T-helper 2 cell (primary cell): ENCODE data around the gene EIF4H.
A peak's percentile ranks its signal among the peaks of the same experiment; 100 is the strongest.
"Not testable (repeated sequence)": the region's sequence is repeated elsewhere in the genome, so short reads cannot be mapped to it uniquely, and the experiment has no call there.

Source experiments
- DNase-seq, 5 experiments: peaks; one replicate each; pipeline versions ENCODE4 v3.0.0 to v3.0.0-alpha.2; 2012 to 2022

EIF4H gene

DNA sequence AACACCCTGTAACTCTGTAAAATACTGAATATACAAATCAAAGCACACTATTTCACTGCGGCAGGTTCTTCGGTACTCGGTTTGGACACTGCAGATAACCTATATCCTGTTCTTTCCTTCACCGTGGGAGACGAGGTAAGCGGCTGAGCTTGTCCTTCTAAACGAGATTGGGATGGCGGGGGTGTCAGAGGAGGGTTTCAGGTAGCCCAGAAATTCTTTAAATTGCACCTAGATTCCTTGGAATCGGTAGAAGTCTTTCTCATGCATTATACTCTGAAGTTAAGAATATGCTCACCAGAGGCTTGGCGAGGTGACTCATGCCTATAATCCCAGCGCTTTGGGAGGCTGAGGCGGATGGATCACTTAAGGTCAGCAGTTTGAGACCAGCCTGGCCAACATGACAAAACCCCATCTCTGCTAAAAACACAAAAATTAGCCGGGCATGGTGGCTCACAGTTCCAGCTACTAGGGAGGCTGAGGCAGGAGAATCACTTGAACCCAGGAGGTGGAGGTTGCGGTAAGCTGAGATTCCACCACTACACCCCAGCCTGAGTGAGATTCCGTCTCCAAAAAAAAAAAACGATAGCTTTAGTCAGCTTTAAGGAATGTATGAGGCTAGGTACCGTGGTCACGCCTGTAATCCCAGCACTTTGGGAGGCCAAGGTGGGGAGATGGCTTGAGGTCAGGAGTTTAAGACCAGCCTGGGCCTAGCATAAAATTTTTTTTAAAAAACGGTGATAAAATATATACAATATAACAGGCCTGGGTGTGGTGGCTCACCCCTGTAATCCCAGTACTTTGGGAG lies 25.6 kb downstream of the EIF4H start:
- DNase-seq = no peak

DNA sequence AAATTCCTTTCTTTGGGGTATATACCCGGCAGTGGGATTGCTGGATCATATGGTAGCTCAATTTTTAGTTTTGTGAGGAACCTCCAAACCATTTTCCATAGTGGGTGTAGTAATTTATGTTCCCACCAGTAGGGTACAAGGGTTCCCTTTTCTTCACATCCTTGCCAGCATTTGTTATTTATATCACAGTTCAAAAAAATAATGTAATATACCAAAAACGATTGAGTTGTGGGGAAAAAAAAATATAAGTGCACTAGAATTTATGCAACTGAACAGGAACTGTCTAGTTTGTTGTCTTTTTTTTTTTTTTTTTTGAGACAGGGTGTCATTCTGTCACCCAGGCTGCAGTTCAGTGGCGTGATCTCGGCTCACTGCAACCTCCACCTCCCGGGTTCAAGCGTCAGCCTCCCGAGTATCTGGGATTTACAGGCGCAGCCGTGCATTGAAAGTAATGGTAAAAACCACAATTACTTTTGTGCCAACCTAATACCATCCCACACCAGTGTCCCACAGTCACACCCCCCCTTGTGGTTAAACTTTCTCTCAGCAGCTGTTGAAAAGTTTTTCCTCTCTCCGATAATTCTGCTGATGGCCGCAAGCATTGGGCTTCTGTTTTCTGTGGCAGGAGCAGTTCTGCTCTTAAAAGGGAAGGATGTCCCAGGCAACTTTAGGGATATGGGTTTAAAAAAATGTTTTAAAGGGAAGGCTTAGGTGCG lies 28.8 kb downstream of the EIF4H start:
- no peak for DNase-seq

DNA sequence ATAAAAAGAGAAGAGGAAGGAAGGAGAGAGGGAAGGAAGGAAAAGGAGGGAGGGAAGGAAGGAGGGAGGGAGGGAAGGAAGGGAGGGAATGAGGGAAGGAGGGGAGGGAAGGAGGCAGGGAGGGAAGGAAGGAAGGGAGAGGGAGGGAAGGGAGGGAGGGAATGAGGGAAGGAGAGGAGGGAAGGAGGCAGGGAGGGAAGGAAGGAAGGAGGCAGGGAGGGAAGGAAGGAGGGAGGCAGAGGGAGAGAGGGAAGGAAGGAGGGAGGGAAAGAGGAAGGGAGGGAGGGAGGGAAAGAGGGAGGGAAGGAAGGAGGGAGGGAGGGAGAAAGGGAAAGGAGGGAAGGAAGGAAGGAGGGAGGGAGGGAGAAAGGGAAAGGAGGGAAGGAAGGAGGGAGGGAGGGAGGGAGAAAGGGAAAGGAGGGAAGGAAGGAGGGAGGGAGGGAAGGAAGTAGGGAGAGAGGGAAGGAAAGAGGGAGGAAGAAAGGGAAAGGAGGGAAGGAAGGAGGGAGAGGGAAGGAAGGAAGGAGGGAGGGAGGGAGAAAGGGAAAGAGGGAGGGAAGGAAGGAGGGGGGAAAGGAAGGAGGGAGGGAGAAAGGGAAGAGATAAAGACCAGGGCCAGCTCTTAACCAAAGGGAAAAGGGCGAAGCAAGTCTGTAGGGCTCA lies 29.9 kb downstream of the EIF4H start:
- no peak for DNase-seq

DNA sequence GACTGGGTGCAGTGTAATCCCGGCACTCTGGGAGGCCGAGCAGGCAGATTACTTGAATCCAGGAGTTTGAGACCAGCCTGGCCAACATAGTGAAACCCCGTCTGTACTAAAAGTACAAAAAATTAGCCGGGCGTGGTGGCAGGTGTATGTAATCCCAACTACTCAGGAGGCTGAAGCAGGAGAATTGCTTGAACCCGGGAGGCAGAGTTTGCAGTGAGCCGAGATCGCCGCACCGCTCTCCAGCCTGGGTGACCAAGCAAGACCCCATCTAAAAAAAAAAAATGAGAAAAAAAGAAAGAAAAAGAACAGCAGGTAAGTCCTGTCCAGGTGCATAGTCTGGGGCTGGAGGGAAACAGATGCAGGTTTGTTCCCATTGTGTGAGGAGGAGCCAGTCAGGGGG lies 31.9 kb downstream of the EIF4H start:
- DNase-seq = not testable (repeated sequence)

DNA sequence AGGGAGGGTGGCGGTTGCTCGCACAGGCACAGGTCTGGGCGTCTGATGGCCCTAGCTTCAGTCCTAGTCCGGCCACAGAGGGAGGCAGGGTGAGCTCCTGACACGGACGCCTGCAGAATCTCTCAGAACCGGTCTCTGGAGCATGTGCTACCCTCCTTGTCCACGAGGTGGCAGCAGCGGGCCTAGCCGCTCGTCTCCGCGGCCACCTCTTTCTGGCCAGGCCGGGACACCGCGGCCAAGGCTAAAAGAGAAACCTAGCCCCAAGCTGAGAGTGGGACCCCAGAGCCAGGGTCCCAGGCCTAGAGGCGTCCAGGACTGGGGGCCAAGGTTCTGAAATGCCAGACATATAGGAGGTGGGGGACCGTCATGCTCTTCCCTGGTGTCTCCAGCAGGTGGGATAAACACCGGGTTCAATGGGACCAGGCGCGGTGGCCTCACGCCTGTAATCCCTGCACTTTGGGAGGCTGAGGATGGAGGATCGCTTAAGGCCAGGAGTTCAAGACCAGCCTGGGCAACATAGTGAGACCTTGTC lies 32.5 kb downstream of the EIF4H start:
- DNase-seq = peak; percentile 55 to 71 (median 64)

DNA sequence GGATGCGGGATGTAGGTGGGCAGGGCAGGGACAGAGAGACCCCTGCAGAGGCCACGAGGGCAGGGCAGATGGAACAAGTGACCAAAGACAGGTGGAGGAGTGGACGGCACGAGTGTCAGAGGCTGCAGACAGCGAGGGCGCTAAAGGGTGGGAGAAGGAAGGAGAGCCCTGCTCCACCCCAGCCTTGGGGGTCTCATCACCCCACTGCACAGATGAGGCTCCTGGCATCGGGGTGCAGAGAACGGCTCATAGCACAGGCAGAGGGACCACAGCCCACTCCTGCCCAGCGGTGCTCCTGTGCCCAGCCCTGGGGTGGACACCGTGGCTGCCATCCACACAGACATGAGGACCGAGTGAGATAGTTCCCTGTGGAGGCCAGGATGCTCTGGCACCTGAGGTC lies 33.4 kb downstream of the EIF4H start:
- no peak for DNase-seq

DNA sequence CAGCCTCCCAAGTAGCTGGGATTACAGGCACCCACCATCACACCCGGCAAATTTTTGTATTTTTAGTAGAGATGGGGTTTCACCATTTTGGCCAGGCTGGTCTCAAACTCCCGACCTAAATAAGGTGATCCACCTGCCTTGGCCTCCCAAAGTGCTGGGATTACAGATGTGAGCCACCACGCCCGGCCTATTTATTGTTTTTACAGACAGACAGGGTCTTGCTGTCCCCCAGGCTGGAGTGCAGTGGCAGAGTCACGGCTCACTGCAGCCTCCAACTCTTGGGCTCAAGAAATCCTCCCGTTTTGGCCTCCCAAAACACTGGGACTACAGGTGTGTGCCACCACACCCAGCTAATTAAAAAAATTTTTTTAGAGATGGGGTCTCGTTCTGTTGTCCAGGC lies 34.1 kb downstream of the EIF4H start:
- not testable (repeated sequence) for DNase-seq

DNA sequence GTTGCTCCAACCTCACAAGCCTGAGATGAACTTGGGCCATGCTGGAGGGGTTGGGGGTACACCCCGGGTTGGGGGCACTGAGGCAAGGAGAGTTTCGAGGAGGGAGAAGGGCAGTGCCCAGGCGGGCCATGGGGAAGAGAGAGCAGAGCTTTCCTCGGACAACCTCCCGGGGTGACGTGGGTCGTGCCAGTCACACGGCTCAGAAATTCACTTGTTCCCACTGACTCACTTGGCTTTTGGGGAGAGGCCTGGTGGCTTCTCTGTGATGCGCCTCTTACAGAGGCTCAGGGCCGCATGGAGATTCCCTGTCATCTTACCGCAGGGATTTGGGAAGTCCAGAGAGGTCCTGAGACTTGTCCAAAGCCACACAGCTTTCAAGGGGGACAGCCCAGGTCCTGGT lies 38.5 kb downstream of the EIF4H start:
- no peak for DNase-seq

DNA sequence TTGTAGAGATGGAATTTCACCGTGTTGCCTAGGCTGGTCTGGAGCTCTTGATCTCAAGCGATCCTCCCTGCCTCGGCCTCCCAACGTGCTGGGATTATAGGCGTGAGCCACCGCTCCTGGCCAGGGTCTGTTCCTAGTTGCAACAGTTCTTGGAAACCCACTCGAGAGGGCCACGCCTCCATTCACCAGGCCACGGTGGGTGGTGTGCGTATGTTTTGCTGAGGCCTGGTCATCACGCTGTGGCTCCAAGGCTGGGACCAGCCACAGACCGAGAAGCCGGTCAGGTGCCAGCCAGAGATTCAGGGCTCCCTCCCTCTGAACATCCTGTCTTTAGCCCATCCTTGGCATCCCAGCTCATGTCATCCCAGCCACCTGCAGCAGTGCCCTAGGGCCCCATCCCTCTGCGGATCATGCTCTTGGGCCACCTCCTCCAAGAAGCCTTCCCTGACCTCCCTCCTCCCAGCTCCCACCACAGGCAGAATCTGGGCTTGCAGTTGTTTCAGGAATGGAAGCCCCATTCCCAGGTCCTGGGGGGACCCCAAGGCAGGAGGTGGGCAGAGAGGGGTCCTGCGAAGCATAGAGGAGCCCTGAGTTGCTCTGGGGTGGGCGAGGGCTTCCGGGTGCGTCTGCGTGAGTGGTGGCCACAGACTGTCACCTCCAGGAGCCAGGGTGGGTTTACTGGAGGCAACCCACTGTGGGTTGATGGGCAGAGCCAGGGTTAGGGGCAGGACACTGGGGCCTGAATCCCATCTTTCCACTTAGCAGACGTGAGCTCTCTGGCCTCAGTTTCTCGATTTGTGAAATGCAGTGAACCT lies 40.9 kb downstream of the EIF4H start:
- no peak for DNase-seq

DNA sequence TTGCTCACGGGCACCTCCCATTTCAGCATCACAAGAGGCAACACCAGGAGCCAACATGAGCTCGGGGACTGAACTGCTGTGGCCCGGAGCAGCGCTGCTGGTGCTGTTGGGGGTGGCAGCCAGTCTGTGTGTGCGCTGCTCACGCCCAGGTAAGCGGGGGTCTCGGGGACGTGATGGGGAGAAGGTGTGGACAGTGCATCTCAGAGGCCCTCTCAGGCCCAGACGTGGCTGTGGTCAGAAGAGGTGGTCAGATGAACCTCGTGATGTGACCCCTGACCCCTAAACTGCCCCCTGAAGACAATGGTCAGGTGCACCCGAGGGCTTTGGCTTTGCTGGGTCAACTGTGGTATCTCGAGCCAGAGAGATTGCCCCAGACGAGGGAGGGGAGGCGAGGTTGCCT lies 41.8 kb downstream of the EIF4H start:
- DNase-seq = no peak

DNA sequence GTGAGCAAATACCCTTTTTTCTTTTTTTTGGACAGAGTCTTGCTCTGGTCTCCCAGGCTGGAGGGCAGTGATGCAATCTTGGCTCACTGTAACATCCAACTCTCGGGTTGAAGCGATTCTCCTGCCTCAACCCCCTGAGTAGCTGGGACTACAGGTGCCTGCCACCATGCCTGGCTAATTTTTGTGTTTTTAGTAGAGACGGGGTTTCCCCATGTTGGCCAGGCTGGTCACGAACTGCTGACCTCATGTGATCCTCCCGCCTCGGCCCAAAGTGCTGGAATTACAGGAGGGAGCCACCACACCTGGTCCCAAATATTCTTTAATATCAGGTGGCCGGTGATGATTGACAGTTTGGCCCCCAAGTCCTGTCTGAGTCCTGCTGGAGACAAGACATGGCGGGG lies 42.2 kb downstream of the EIF4H start:
- no peak for DNase-seq

DNA sequence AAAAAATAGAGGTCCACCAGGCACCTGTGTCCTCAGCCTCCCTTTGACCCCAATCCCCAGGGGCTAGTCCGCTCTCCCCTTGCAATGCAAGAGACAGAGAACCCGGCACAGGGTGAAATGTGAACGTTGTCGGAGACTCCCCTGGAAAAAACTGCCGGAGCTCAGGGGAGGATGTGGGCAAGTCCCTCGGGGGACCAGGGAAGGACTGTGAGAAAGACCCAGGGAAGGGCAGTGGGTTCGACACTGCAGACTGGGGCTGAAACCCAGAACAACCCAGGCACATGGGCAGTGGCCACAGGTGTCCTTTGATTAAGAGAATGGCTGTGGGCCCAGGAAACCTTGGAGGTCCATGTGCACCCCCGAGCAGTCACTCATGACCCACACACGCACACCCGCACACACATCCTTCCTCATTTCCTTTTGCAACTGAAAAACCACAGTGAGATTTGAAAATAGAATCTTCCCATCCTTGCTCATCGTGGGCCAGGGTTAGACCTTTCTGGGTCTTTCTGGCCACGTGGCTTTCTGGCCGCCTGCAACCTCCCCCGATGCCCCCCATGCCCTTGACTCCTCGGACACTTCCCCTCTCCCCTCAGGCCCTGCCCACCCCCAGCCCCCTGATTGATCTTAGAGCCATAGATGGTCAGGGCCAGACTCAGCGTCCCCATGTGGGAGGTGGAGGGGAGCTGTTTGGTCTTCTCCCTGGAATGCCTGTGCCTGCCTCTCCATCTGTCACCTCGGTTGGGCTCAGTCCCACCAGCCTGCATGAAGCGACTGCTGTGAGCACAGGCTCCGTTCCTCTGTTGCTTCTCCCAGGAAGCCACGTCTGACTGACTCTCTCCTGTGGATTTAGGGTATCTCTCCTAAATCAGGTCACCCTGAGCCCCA lies 43.5 kb downstream of the EIF4H start:
- DNase-seq = peak in 1 of 5 experiments; percentile 69

DNA sequence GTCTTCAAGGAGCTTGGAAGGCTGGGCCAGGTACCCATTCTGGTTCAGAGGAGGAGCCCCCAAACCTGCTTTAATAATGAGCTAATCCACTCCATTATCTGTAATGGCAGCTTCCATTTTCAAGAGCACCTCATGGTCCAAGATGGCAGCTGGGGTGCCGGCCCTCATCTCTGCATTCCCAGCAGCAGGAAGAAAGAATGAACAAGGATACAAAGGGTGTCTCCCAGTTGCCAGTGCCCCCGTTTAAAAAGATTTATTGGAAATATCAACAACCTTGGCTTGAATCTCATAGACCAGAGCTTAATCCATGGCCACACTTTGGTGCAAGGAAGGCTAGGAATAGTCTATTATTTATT lies 44.2 kb downstream of the EIF4H start:
- no peak for DNase-seq

DNA sequence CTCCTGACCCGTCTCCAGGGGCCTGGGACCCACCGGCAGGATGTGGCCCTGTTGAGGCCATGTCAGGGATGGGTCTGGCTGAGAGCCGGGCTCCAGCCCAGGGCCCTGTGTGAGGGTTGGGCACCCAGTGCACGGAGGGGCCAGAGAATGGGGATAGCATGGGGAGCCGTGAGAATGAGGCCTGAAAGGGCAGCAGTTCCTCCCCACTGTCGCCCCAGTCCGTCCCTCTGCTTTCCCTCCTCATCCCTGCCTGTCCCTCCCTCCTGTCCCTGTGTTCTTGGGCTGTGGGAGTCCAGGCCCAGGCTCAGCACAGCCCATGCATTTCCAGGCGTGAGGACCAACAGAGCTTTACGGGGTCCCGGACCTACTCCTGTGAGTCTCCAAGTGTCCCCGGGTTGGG lies 45.3 kb downstream of the EIF4H start:
- DNase-seq = no peak

DNA sequence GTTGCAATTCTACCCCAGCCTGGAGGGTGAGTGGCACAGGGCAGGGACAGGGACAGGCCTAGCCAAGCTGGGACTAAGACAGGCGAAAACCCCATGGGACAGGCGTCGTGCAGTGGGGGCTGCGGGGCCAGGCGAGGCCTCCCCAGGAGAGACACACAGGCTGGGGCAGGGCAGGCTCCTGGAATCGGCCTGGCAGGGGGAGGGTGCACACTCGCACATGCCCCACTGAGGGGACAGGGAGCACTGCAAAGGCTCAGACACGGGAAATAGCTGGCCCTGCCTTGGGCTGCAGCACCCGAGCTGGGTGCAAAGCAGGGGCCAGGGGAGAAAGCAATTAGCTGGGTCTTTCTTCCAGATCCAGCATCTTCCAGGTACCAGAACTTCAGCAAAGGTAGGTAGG lies 46.1 kb downstream of the EIF4H start:
- DNase-seq = no peak

DNA sequence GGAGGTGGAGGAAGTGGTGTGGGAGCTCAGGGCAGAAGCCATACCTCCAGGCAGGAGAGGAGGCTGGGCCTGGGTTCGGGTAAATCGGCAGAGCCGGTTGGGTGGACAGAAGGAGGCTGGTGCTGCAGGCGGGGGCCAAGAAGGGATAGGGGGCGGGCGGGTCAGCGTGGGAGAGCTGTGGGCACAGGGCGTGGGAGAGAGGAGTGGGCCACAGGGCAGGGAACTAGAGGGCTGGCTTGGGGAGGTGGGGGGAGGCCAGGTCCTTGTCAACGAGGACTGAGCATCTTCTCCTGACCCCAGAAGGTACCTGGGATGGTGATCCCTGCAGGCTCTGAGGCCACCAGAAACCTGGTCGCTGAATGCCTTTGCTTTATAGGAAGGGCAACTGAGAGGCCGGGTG lies 47.6 kb downstream of the EIF4H start:
- DNase-seq = no peak

DNA sequence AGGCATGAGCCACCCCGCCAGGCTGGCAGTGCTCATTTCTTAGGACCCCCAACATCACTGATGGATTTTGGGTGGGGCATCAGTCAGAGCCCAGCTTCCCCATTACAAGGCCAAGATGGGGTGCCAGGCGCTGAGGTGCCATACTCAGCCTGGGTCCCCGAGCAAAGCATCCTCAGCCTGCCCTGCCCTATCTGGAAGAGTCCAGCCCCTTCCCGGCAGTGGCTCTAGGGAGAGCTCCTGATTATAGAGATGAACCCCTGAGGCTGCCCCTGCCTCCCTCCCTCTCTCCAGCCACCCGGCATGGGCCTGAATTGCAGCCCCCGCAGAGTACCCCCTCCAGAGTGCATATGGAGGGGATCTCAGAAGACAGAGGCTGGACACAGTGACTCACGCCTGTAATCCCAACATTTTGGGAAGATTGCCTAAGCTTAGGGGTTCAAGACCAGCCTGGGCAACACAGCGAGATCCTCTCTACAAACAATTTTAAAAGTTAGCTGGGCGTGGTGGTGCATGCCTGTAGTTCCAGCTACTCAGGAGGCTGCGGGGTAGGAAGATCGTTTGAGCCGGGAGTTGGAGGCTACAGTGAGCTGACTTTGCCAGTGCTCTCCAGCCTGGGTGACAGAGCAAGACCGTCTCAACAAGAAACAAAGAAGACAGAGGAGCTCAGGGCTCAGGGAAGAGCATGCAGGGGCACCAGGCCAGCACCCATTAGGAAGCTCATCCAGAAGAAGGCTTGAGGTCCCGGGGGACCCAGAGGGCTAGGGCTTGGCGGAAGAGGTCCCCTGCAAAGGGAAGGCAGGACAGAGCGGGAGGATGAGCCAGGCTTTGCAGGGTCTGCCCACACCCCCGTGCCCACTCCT lies 48.9 kb downstream of the EIF4H start:
- DNase-seq = no peak

DNA sequence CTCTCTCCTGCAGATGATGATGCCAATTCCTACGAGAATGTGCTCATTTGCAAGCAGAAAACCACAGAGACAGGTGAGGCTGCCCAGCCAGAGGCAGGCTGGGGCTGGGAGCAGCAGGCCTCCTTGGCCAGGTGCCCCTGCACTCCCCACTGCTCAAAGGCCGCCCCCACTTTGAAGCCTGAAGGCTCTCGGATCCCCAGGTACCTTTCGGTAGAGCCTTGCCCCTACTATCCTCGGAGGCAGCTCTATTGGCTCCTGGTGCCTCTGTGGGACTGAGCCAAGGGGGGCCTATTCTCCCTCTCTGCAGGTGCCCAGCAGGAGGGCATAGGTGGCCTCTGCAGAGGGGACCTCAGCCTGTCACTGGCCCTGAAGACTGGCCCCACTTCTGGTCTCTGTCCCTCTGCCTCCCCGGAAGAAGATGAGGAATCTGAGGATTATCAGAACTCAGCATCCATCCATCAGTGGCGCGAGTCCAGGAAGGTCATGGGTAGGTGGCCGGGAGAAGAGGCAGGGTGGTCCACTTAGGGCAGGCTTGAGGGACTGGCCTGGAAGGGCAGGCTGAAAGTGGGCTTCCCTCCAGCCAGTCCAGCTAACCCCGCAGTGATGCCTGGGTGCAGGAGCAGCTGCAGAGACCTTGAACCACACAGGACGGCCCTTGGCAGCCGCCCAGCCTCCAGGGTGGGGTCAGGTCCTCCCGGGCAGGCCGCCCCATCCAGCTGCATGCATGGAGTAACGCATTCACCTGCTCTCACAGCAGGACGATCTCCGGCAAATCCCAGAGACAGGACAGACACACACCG lies 49.8 kb downstream of the EIF4H start:
- no peak for DNase-seq

DNA sequence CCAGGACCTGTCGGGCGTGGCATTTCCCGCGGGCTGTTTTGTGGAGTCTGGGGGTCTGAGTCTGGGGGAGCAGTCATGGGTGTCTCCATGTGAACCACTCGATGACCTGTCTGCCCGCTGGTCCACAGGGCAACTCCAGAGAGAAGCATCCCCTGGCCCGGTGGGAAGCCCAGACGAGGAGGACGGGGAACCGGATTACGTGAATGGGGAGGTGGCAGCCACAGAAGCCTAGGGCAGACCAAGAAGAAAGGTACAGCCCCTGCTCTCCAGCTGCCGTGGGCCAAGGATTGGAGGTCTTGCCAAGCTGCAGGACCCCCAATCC lies 50.3 kb downstream of the EIF4H start:
- DNase-seq = no peak

DNA sequence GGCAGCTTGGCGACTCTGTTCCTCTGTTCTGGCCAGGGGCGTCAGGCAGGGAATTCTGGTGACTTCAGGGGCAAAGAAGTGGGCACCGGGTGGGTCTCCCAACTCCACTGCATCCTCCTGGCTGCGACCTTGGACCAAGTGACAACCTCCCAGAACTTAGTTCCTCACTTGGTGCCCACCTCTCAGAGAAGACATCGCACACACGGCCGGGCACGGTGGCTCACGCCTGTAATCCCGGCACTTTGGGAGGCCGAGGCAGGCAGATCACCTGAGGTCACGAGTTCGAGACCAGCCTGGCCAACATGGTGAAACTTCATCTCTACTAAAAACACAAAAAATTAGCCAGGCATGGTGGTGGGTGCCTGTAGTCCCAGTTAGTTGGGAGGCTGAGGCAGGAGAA lies 50.8 kb downstream of the EIF4H start:
- DNase-seq = not testable (repeated sequence)
